Right ventricle myocardium superior (tissue), 1 donor: ENCODE results near the gene PARP1. TPM values are rescaled to one million over a fixed set of nuclear protein-coding genes. Genes with fewer than 3 reads are reported as not detected.
A peak's percentile ranks its signal among the peaks of the same experiment; 100 is the strongest.

Experiments
- ATAC-seq: fragments of 200-7000 bp; cut with Tn5 transposase; one replicate; pipeline ENCODE4 v1.9.1; 2020; ENCODE audit warnings: mild to moderate bottlenecking; ENCODE audit not compliant: poor library complexity
- DNase-seq: peaks from one replicate; pipeline ENCODE4 v3.0.0-alpha.2; 2020
- intact Hi-C: fragments of 100-400 bp; cut with DNase I; formaldehyde crosslinking; loops from one replicate; pipeline ENCODE4 v1.11.2; 2022
- total RNA-seq: library from RNA; stranded (reverse); fragmentation: NEBNext Ultra II Directional; extraction: Animal tissue kit (Norgen Biotek cat#: 25700); gene quantifications from one replicate; pipeline ENCODE4 v1.2.1, GENCODE V29; 2021
- donor health status: DM: no; HTN: yes; CAD: no; lungs with severe emphysema.

PARP1 gene
- total RNA-seq, 1 donor from 2014 or later: 149 TPM

DNA sequence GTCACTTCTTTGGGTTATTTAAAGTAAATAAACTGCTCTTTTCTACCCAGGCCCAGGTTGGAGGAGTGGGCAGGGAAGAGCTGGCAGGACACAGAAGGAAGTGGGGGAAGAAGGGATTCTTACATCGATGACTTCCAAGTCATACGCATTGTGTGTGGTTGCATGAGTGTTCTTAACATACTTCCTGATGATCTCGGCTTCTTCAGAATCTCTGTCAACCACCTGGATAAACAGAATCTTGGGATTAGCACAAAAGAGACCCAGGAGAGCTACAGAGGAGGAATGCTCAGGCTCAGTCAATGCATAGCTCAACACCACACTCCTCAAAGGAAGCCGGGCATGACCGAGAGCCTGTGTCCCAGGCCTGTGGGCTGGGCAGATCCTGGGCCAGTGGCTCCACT, 42.1 kb downstream of the PARP1 start:
- intact Hi-C loops: no loop called here
- ATAC-seq (no peak), DNase-seq (no peak)

DNA sequence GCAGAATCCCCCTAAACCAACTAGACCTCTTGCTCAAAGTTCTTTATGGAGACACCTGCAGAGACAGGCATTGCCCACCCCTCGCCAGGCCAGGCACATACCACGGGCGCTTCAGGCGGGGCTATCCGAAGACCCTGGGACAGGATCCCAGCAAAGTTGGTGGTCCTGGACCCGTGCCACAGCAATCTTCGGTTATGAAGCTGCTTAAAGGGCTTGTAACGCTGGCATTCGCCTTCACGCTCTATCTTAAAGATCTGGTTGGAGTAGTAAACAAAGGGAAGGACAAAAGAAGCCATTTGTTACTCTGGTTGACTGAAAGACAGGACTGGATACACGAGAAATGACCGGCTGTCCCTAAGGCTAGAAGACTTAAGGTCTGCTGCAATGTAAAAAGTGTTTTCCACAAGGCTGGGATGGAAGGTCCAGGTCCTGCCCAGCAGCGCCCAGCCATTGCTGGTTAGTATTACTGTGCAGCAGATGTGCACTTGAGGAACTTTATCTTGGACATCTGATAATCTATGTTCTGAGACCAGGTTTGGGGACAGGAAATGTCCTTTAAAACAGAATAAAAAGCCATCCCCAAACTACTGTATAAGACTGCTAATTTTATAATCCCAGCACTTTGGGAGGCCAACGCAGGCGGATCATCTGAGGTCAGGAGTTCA, 42.9 kb downstream of the PARP1 start:
- ATAC-seq (peak; percentile 14), DNase-seq (no peak)
- intact Hi-C loops: no loop called here

DNA sequence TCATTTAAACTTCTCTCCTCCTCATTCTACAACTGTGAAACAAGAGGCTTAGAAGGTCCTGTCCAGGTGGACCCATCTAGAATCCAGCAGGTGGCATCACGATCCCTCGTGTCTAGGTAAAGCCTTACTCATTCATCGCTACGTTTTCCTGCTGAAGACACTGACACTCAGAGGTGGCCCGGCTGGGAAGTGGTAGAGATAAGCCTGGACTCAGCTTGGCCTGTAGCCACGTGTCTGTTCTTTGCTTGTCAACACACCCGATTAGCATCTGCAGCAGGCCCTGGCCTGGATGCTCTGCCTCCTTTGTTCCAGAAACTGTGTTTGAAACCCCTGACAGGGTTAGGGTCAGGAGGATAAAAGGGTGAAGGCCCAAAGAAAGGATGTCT, 43.4 kb downstream of the PARP1 start:
- ATAC-seq (peak; percentile 89), DNase-seq (peak; percentile 77)
- intact Hi-C loops: no loop called here

DNA sequence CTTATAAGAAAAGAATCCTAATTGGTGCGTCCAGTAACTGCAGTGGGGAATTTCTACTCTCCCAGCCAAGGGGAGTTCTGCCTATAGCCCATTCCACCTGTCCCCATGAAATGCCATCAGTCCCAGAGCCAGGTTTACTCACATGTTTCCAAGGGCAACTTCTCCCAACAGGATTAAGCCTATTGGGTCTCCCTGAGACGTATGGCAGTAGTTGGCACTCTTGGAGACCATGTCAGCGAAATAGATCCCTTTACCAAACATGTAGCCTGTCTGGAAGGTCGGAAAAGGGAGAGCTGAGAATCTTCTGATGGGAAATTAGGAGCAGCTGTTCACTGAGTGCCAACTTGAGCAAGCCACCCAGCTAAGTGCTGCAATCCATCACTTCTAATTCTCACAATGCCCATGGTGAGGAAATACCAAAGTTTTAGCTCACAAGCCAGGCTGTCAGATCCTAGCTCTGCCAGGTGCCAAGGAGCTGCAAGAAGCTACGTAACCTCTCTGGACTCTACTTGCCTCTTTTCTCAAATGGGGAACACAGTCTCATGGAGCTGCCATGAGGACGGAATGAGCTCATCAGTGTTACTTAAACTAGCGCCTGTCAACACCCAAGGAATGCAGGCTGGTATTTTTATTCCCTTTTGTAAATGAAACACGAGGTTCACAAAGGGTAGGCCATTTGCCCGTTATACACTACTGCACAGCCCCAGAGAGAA, 43.9 kb downstream of the PARP1 start:
- ATAC-seq: peak; percentile 60
- intact Hi-C loops: no loop called here
- no peak for DNase-seq

DNA sequence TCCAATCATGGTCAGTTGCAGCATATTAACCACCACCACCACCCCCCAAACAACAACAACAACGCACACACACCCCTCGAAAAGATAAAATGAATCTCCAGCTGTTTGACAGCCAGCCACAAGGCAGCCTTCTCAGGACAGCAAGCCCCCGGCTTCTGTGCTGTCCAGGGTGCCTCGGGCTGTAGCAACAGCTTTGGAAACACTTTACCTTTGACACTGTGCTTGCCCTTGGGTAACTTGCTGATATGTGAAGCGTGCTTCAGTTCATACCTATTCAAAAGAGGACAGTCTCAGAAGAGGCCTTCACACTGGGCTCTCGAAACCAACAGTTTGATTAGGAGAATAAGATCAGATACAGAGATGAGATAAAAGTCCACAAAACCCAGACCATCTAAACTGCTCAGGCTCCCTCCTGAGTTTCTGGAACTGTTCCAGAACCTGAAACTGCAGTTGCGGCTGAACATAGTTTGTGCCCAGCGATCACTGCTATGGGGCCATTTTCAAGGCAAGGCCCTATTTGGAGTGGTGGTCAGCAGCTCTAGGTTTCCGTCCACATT, 44.9 kb downstream of the PARP1 start:
- intact Hi-C loops: no loop called here
- DNase-seq (no peak), ATAC-seq (peak; percentile 32)

DNA sequence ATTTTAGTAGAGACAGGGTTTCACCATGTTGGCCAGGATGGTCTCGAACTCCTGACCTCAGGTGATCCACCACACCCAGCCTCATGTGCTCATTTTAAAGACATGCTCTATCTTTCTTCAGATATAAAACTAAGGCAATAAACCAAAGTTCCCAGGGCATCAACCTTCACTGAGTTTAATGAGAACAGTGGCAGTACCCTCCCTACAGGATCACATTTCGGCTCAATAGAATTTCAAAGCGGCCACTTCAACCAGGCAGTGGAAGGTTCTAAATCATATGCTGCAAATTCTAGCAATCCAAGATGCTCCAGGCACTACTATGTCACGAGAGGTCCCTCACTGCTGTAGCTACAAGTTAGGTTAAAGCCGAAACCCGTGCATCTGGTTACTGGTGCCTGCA, 45.5 kb downstream of the PARP1 start:
- no peak for ATAC-seq
- intact Hi-C loops: no loop called here
- no peak for DNase-seq

DNA sequence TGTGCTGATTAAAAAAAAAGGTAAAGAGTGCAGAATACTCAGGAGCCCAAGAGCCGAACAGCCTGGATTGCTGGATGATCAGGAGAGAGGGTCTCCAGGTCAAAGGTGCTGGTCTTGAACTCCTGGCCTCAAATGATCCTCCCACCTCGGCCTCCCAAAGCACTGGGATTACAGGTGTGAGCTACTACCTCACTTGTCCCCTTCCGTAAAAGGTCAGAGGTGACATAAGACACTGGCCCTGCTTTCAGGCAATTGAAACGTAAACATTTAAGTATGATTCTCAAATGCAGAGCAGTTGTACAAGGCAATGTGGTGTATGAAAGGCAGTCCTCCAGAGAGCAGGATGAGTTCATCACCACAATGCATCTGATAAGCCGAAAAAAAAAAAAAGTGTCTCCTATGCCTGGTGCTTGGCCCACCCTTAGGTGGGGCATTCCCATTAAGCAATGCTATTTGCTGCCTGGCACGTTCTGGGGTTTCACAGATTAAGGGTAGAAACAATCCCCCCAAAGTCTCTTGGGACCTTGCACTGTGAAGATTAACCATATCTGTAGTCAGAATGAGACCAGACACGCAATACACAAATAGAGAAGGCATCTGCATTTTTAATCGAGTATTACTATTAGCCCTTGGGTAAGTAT, 47.7 kb downstream of the PARP1 start:
- no peak for ATAC-seq
- intact Hi-C loops: no loop called here
- DNase-seq: no peak

DNA sequence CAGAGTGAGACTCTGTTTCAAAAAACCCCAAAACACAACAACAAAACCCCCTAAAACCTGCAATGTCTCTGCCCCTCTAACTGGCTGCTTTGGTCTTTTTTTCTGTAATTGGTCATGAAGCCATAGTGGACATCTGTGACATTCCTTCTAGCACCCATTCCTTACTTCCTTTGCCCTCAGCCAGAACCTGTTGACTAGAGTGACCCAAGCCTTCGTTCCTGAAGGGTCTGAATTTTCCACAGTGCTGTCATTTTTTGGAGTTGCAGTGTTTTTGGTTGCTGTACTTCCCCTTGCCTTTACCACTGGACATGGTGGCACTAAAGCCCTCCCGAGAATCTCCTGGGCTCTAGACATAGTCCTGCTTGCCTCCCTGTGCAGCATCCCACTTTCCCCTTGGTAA, 50.5 kb downstream of the PARP1 start:
- ATAC-seq (no peak), DNase-seq (no peak)
- intact Hi-C loops: no loop called here

DNA sequence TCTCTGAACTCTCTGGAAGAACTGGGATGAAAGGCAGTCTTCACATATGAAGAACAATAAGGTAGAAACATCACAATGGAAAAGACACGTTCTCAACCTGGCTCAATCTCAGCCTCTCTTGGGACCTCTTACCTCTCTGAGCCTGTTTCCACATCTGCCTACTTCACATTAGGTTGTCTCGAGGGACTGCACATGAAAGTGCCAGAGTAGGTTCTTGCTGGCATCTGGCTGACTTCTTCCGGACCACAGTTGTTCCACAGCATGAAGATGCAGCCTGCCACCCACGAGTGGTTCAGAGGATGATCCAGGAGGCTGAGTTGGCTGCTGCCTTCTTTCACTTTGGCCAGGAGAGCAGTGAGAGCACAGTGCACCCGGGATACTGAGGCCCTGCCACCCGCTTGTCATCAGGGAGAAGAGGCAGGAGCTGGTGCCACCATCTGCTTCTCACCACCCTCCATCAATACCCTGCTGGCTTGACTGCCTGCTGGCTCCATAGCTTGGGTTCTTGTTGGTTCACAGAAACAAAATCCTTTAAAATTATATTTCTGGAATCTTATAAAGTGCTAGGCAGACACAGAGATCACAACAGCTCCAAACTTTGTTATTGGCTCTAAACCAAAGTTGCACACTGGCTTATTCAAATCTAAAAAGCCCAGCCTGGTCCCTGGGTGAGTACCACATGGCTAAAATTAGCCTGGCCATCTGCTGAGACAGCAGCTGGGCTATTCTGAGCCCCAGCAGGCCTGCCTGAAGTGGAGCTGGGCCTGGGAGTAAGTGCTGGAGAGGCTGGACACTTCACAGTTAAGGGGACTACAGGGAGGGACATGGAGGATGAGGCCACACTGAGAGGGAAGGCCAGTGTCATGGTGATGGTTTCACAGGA, 52.0 kb downstream of the PARP1 start:
- intact Hi-C loops: no loop called here
- ATAC-seq: peak; percentile 90
- peak; percentile 64 for DNase-seq

DNA sequence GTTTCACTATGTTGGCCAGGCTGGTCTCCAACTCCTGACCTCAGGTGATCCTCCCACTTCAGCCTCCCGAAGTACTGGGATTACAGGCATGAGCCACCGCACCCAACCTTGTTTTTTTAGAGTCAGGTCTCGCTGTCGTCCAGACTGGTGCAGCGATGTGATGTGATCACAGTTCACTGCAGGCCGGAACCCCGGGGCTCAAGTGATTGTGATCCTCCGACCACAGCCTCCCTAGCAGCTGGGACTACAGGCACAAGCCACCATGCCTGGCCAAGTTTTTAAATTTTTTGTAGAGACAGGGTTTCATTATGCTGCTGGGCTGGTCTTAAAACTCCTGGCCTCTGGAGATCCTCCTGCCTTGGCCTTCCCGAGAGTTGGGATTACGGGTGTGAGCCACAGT, 52.9 kb downstream of the PARP1 start:
- DNase-seq (no peak), ATAC-seq (no peak)
- intact Hi-C loops: no loop called here

DNA sequence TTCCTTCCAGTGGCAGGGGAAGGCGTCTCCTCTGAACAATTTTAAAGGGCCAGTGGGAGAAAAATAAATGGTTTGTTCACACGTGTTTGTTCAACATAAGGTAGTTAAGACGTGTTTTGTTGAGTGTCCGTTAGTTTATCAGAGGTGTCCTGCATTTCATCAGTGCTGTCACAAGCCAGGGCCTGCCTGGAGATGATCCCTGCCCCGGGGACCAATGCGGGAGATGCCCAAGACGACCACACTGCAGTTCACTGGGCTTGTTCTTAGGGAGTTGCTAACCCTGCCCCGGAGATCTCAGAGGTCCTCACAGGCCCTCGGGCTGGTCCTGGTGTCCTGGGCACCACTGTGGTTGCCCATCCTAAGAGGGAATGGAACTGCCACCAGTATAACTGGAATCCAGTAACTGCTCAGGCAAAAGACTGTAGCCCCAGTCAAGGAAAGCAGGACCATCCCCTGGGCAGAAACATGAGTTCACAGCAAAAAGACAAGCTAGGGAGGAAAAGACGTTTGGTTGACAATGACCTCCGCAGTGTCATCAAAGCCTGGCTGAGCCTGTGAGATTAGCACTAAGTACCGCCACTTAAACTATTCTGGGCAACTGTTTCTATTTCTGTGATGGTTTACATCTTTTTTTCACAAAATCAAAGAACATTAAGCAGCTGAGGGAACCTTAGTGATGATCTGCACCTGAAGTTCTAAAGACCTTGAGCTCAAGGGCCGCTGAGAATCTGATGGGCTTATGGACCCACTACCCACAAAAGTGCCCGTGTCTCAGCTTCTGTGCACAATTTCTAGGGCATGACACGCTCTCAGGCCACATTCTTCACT, 54.0 kb downstream of the PARP1 start:
- intact Hi-C loops: no loop called here
- ATAC-seq: peak; percentile 33

DNA sequence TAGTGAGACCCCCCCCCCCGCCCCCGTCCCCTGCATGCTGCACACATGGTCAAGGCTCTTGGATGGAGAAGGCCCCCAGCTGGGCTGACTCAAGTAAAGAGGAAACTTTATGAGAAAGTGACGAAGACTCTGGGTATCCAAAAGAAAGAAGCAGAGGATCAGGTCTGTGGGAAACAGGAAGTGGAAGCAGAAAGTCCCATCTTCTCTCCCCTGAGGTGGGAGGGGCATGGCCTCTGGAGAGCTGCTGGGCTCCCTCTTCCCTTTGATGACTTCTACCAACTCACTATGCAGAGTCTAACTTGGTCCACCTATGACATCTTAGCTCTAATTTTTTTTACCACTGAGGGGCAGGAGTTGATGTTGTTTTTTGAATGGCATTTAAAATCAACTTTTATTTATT, 56.2 kb downstream of the PARP1 start:
- intact Hi-C loops: no loop called here
- ATAC-seq (no peak), DNase-seq (no peak)

More for the DNA sequence above, 54.0 kb downstream of the PARP1 start:
- no peak for DNase-seq

DNA sequence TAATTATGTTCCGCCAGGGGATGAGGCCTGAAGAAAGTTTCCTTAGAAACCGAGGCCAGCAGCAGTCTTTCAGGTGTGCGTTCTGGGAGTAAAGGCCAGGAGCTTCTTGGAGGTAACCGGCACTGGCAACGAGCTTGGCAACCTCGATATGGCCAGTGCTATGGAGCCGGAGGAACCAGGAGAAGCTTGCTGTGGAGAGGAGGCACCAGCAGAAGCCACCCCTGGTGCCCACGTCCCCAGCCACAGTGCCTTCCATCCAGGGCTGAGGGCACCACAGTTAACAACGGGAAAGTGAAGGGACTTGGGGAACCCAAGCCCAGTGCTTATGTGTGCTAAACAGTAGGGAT, 57.4 kb downstream of the PARP1 start:
- no peak for ATAC-seq
- no peak for DNase-seq
- intact Hi-C loops: no loop called here

DNA sequence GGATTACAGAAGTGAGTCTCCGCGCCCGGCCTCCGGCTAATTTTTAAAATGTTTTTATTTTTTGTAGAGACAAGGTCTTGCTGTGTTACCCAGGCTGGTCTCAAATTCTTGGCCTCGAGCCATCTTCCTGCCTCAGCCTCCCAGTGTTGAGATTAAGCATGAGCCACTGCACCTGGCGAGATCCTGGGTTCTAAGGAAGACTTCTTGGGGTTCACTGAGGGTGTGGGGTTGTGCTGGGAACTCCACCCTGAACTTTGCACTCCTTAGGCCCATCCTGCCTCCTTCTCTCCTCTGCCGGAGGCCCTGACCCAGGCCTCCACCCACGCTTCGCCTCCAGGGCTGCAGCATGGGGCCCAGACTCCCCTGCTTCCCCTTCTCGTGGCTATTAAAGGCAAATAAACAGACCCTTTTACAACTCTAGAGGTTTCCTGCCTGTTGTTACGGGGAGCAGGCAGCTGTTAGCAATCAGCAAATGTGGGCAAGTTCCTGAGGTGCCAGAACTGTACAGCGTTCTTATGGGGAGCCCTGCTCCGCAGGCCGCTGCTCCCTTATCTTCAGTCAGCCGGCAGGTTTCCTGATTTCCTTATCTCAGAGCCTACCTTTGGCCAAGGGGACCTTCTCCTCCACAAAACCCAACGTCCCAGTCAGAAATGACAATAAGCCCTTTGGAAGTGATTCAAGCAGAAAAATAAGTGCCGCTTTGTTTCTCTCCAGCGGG, 57.9 kb downstream of the PARP1 start:
- ATAC-seq: no peak
- no peak for DNase-seq
- intact Hi-C loops: no loop called here

DNA sequence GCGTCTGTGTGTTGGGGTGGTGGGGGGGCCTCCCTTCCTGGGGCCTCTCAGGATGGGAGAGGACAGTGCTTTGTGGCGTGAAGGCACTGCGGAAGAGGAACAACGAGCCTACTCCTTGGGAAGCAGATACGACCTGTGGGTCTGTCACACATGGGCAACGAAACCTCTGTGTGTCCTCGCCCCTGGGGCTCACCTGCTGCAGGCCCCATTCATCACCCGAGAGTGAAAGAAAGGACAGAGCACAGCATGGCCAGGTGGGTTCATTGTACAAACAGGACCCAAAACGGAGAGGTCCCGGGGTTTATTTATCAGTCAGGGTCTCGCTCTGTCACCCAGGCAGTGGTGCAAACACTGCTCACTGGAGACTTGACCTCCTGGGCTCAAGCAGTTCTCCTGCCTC, 58.8 kb downstream of the PARP1 start:
- ATAC-seq: no peak
- DNase-seq: no peak
- intact Hi-C loops: no loop called here

DNA sequence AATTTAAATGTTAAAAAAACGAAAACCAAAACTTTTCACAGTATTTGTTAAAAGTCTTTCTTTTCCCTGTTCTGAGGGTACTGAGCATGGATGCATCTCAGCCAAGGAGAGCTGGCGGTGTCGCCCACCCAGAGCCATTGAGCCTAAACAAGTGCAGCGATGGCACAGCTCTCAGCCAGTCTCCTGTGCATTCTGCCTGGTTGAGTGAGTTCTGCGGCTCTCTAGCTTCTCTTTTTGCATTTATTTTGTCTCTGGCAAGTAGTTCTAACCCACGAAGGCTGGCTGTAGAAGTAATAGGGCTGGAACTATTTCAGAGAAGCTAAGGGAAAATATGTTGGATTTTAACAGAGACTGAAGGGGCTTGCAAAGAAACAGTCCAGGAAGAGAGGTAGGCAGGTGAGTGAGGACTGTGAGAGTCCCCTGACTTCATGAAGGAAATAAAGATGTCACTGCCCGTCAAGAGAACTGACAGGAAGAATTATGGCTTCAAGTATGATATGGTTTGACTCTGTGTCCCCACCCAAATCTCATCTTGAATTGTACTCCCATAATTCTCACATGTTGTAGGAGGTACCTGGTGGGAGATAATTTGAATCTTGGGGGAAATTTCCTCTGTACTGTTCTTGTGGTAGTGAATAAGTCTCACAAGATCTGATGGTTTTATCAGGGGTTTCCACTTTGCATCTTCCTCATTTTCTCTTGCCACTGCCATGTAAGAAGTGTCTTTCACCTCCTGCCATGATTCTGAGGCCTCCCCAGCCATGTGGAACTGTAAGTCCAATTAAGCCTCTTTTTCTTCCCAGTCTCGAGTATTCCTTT, 63.2 kb downstream of the PARP1 start:
- ATAC-seq: no peak
- no peak for DNase-seq
- intact Hi-C loops: no loop called here

DNA sequence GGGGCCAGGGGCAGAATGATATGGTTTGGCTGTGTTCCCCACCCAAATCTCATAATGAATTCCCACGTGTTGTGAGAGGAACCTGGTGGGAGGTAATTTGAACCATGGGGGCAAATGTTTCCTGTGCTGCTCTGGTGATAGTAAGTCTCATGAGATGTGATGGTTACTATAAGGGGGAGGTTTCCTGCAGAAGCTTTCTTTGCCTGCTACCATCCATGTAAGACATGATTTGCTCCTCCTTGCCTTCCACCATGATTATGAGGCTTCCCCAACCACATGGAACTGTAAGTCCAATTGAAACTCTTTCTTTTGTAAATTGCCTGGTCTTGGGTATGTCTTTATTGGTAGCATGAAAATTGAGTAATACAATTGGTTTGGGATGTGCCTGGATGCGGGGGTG, 65.2 kb downstream of the PARP1 start:
- intact Hi-C loops: no loop called here
- no peak for DNase-seq
- no peak for ATAC-seq
